Ishikawa (cell line): ENCODE data around the gene AGAP1.
A peak's percentile ranks its signal among the peaks of the same experiment; 100 is the strongest.

ENCODE experiments used
- CEBPB ChIP-seq: IDR thresholded peaks from 2 replicates; pipeline ENCODE4 v1.6.1; 2012
- CREB1 ChIP-seq: IDR thresholded peaks from 2 replicates; pipeline ENCODE4 v1.6.1; 2012; ENCODE audit warnings: low read depth
- EGR1 ChIP-seq: IDR thresholded peaks from 2 replicates; pipeline ENCODE4 v1.6.1; 2012
- EP300 ChIP-seq: IDR thresholded peaks from 2 replicates; pipeline ENCODE4 v1.6.1; 2012; ENCODE audit warnings: borderline replicate concordance
- FOXM1 ChIP-seq: IDR thresholded peaks from 2 replicates; pipeline ENCODE4 v1.6.1; 2012; ENCODE audit warnings: low read depth, borderline replicate concordance
- MAX ChIP-seq: IDR thresholded peaks from 2 replicates; pipeline ENCODE4 v1.6.1; 2012
- NFIC ChIP-seq: IDR thresholded peaks from 2 replicates; pipeline ENCODE4 v1.6.1; 2012
- RAD21 ChIP-seq: IDR thresholded peaks from 2 replicates; pipeline ENCODE4 v1.6.1; 2012; ENCODE audit warnings: low read depth
- TAF1 ChIP-seq: IDR thresholded peaks from 2 replicates; pipeline ENCODE4 v1.6.1; 2012; ENCODE audit warnings: low read depth, mild to moderate bottlenecking
- TCF12 ChIP-seq: IDR thresholded peaks from 2 replicates; pipeline ENCODE4 v1.6.1; 2012; ENCODE audit warnings: low read depth
- TEAD4 ChIP-seq: IDR thresholded peaks from 2 replicates; pipeline ENCODE4 v1.6.1; 2012
- USF1 ChIP-seq: IDR thresholded peaks from 2 replicates; pipeline ENCODE4 v1.6.1; 2012
- YY1 ChIP-seq: IDR thresholded peaks from 2 replicates; pipeline ENCODE4 v1.6.1; 2012; ENCODE audit warnings: low read depth
- ZBTB7A ChIP-seq: IDR thresholded peaks from 2 replicates; pipeline ENCODE4 v1.6.1; 2012; ENCODE audit warnings: low read depth
- TF ChIP-seq, protein P1 (sequence below): IDR thresholded peaks from 2 replicates; pipeline ENCODE4 v1.6.1; 2012; ENCODE audit warnings: low read depth, mild to moderate bottlenecking

AGAP1 gene

GRCh38 chr2:235952714-235953113 lies 458.9 kb downstream of the AGAP1 start:
- TF ChIP-seq TAF1 (no peak), CREB1 (no peak), CEBPB (no peak), FOXM1 (no peak), NFIC (no peak), MAX (no peak), RAD21 (no peak), TEAD4 (no peak), TCF12 (no peak)

DNA sequence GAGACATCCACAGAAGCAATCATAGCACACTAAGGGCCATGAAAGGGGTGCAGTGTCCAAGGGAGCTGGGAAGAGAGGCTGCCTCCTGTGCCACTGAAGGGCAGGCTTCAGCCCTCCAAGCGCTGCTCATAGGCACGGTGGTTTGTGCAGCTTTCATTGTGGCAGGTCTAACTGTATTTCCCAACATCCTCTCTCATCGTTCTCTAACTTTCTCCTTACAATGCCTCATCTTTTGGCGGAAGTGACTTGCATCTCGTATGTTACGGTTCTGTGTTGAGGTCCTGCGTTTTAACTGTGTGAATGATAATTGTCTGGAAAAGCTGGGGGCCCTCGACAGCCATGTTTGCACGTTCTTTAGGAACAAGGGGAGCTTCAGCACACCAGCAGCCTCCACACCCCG lies 460.4 kb downstream of the AGAP1 start:
- no peak for TF ChIP-seq EGR1
- TF ChIP-seq NFIC = no peak

GRCh38 chr2:235954888-235955480 lies 461.1 kb downstream of the AGAP1 start:
- TF ChIP-seq TEAD4 (no peak), MAX (no peak), CREB1 (no peak), EGR1 (no peak), USF1 (no peak), TAF1 (no peak), YY1 (no peak), CEBPB (no peak), TCF12 (no peak)
- TF ChIP-seq, protein P1, sequence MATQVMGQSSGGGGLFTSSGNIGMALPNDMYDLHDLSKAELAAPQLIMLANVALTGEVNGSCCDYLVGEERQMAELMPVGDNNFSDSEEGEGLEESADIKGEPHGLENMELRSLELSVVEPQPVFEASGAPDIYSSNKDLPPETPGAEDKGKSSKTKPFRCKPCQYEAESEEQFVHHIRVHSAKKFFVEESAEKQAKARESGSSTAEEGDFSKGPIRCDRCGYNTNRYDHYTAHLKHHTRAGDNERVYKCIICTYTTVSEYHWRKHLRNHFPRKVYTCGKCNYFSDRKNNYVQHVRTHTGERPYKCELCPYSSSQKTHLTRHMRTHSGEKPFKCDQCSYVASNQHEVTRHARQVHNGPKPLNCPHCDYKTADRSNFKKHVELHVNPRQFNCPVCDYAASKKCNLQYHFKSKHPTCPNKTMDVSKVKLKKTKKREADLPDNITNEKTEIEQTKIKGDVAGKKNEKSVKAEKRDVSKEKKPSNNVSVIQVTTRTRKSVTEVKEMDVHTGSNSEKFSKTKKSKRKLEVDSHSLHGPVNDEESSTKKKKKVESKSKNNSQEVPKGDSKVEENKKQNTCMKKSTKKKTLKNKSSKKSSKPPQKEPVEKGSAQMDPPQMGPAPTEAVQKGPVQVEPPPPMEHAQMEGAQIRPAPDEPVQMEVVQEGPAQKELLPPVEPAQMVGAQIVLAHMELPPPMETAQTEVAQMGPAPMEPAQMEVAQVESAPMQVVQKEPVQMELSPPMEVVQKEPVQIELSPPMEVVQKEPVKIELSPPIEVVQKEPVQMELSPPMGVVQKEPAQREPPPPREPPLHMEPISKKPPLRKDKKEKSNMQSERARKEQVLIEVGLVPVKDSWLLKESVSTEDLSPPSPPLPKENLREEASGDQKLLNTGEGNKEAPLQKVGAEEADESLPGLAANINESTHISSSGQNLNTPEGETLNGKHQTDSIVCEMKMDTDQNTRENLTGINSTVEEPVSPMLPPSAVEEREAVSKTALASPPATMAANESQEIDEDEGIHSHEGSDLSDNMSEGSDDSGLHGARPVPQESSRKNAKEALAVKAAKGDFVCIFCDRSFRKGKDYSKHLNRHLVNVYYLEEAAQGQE = no peak

GRCh38 chr2:235955664-235956063 lies 461.8 kb downstream of the AGAP1 start:
- TF ChIP-seq NFIC = no peak
- TF ChIP-seq TAF1 = no peak
- TF ChIP-seq, protein P1 = peak; percentile 61
- TF ChIP-seq TEAD4 = no peak
- no peak for TF ChIP-seq USF1
- no peak for TF ChIP-seq CEBPB
- TF ChIP-seq EP300 = no peak
- TF ChIP-seq FOXM1 = no peak

GRCh38 chr2:235956281-235956970 lies 462.6 kb downstream of the AGAP1 start:
- TF ChIP-seq, protein P1 = no peak
- TF ChIP-seq FOXM1 (no peak), TAF1 (no peak), USF1 (no peak), EP300 (no peak), ZBTB7A (no peak), YY1 (no peak), RAD21 (no peak), TCF12 (no peak), CREB1 (no peak), MAX (no peak), NFIC (no peak), TEAD4 (no peak), EGR1 (no peak), CEBPB (no peak)
